Body of pancreas (tissue), 4 donors: Measurements from ENCODE around the gene TAL1. TPM values are rescaled to one million over a fixed set of nuclear protein-coding genes. Genes with fewer than 3 reads are reported as not detected.

Source experiments
- ATAC-seq: fragments of 150-250 bp; one replicate; pipeline ENCODE4 v1.9.1; 2016
- DNase-seq, 4 donors: peaks; one replicate each; pipeline ENCODE4 v3.0.0-alpha.2; 2019
- H3K27ac ChIP-seq, 4 donors: fragments of 200-600 bp; sonication (generic); 1 replicate in 3 of 4; 2 replicates in 1 of 4; pipeline versions ENCODE4 v1.5.1 to v1.6.1; 2016 to 2019; ENCODE audit warnings: mild to moderate bottlenecking in 1 of 4, mixed read lengths in 1 of 4, moderate library complexity in 1 of 4
- H3K27me3 ChIP-seq, 2 donors: fragments of 200-600 bp; sonication (generic); one replicate each; pipeline ENCODE4 v1.6.0; 2016; ENCODE audit warnings: mild to moderate bottlenecking in 1 of 2
- H3K36me3 ChIP-seq, 2 donors: fragments of 200-600 bp; sonication (generic); replicated peaks in 1 of 2; 2 replicates each; pipeline ENCODE4 v1.5.1; 2016; ENCODE audit warnings: low read depth in 2 of 2; ENCODE audit not compliant: insufficient read depth in 1 of 2
- H3K4me1 ChIP-seq: fragments of 200-600 bp; sonication (generic); one replicate; pipeline ENCODE4 v1.6.0; 2016
- H3K4me3 ChIP-seq, 2 donors: fragments of 200-600 bp; sonication (generic); 1 replicate in 1 of 2; 2 replicates in 1 of 2; pipeline ENCODE4 v1.5.1; 2016 to 2019
- H3K9me3 ChIP-seq, 3 donors: fragments of 200-600 bp; sonication (generic); 1 replicate in 2 of 3; 2 replicates in 1 of 3; pipeline ENCODE4 v1.5.1; 2016
- CTCF ChIP-seq, 7 experiments: fragments of 450-650 bp in 4 of 7; fragments of 200-600 bp in 3 of 7; sonication (generic) in 3 of 7; IDR thresholded peaks; one replicate each; pipeline ENCODE4 v1.5.1; 2016 to 2019; ENCODE audit warnings: antibody characterized with exemption in 7 of 7
- POLR2A ChIP-seq, 3 donors: fragments of 450-650 bp; IDR thresholded peaks; one replicate each; pipeline ENCODE4 v1.6.1; 2016; ENCODE audit warnings: antibody characterized with exemption in 3 of 3, mild to moderate bottlenecking in 2 of 3
- WGBS, 2 donors: methylation state at CpG; one replicate each; pipeline ENCODE4 v1.1.5; 2017; 5-methylcytosine and 5-hydroxymethylcytosine counted together
- intact Hi-C: fragments of 100-400 bp; cut with DNase I; formaldehyde crosslinking; loops from one replicate; pipeline ENCODE4 v1.15.1; 2023
- total RNA-seq, 2 donors: library from RNA; depleted of rRNA; stranded (reverse); fragments of >200 nt; gene quantifications; one replicate each; pipeline ENCODE4 v1.1.0, GENCODE V29; 2016

TAL1 gene
- total RNA-seq, 2 donors from 2014 or later = 2.3 to 2.6 TPM

- intact Hi-C loops = no loop called here
- no peaks in the 10 kb centered on the region for H3K27me3 ChIP-seq
- no peaks in the 10 kb centered on the region for H3K9me3 ChIP-seq
- no peak overlapping the region for H3K4me3 ChIP-seq
- TF ChIP-seq POLR2A (IDR thresholded peaks at IDR 0.05) = no peak
- no peak for TF ChIP-seq CTCF (IDR thresholded peaks at IDR 0.05)
- no peaks in the 10 kb centered on the region for H3K36me3 ChIP-seq
- no peak for ATAC-seq
- no peak overlapping the region for H3K27ac ChIP-seq
- 51 to 67% methylated on average over 3 of the region's 3 CpGs for WGBS, 2 donors
- no peak for DNase-seq
- H3K4me1 ChIP-seq = no peaks in the 10 kb centered on the region
These were observed 17.5 kb downstream of the TAL1 start for GRCh38 chr1:47214549-47214948.

GRCh38 chr1:47213230-47213963, 18.6 kb downstream of the TAL1 start:
- DNase-seq (no peak), ATAC-seq (no peak)
- H3K4me3 ChIP-seq = no peak overlapping the region
- no peaks in the 10 kb centered on the region for H3K36me3 ChIP-seq
- 66 to 69% methylated on average over 10 to 11 of the region's 11 CpGs for WGBS, 2 donors
- no peak overlapping the region for H3K27ac ChIP-seq
- H3K4me1 ChIP-seq = no peaks in the 10 kb centered on the region
- H3K27me3 ChIP-seq = no peaks in the 10 kb centered on the region
- intact Hi-C loops = no loop called here
- TF ChIP-seq CTCF (IDR thresholded peaks at IDR 0.05) (no peak), POLR2A (IDR thresholded peaks at IDR 0.05) (no peak)
- no peaks in the 10 kb centered on the region for H3K9me3 ChIP-seq

- no peaks in the 10 kb centered on the region for H3K4me1 ChIP-seq
- H3K36me3 ChIP-seq = no peaks in the 10 kb centered on the region
- TF ChIP-seq CTCF (IDR thresholded peaks at IDR 0.05) = no peak
- DNase-seq (no peak), ATAC-seq (no peak)
- WGBS, 2 donors = 69 to 72% methylated on average over 4 of the region's 4 CpGs
- intact Hi-C loops = no loop called here
- no peak overlapping the region for H3K4me3 ChIP-seq
- no peaks in the 10 kb centered on the region for H3K27me3 ChIP-seq
- H3K27ac ChIP-seq = no peak overlapping the region
- no peaks in the 10 kb centered on the region for H3K9me3 ChIP-seq
These were observed 19.3 kb downstream of the TAL1 start for GRCh38 chr1:47212636-47213229.

- ATAC-seq (peak; percentile 40), DNase-seq (peak in 1 of 4 donors; percentile 48)
- H3K27ac ChIP-seq = no peak overlapping the region
- intact Hi-C loops = no loop called here
- no peaks in the 10 kb centered on the region for H3K4me1 ChIP-seq
- no peaks in the 10 kb centered on the region for H3K36me3 ChIP-seq
- WGBS, 2 donors = 43 to 64% methylated on average over 8 to 9 of the region's 9 CpGs
- TF ChIP-seq POLR2A (IDR thresholded peaks at IDR 0.05) (no peak), CTCF (IDR thresholded peaks at IDR 0.05) (no peak)
- H3K9me3 ChIP-seq = no peaks in the 10 kb centered on the region
- no peaks in the 10 kb centered on the region for H3K27me3 ChIP-seq
- no peak overlapping the region for H3K4me3 ChIP-seq
These were observed 20.2 kb downstream of the TAL1 start for GRCh38 chr1:47211796-47212269.
